GM12878 (cell line): Measurements from ENCODE around the gene CAST.

Experiments
- CTCF ChIP-seq, 3 experiments: IDR thresholded peaks in 2 of 3; conservative IDR thresholded peaks in 1 of 3; 2 replicates each; pipeline ENCODE4 v1.5.1; 2011; ENCODE audit warnings: low read depth in 3 of 3, low read length in 3 of 3, mild to moderate bottlenecking in 3 of 3, control low read depth in 2 of 3, moderate library complexity in 2 of 3, inconsistent platforms in 1 of 3, mixed read lengths in 1 of 3; ENCODE audit not compliant: control insufficient read depth in 2 of 3, insufficient read depth in 1 of 3; ENCODE audit errors: extremely low read depth in 1 of 3
- ELK1 ChIP-seq: IDR thresholded peaks from 2 replicates; pipeline ENCODE4 v1.6.1; 2012; ENCODE audit warnings: low read depth, low read length, improper control_type of control experiment
- ESRRA ChIP-seq: IDR thresholded peaks from 2 replicates; pipeline ENCODE4 v1.6.1; 2012; ENCODE audit warnings: mild to moderate bottlenecking, low read length, improper control_type of control experiment
- FOS ChIP-seq: IDR thresholded peaks from 3 replicates; pipeline ENCODE4 v1.6.1; 2011; ENCODE audit warnings: borderline replicate concordance; ENCODE audit not compliant: insufficient read length; ENCODE audit errors: extremely low read depth
- FOXK2 ChIP-seq: fragments of 450-650 bp; IDR thresholded peaks from 2 replicates; pipeline ENCODE4 v1.6.1; 2017; ENCODE audit warnings: mild to moderate bottlenecking, moderate library complexity
- GABPA ChIP-seq: IDR thresholded peaks from 2 replicates; pipeline ENCODE4 v1.6.1; 2014; ENCODE audit warnings: antibody characterized with exemption, low read depth, mild to moderate bottlenecking, inconsistent platforms
- MYC ChIP-seq: IDR thresholded peaks from 2 replicates; pipeline ENCODE4 v1.6.1; 2011; ENCODE audit warnings: mild to moderate bottlenecking, low read length, moderate library complexity, inconsistent platforms; ENCODE audit not compliant: insufficient read depth, insufficient replicate concordance, insufficient read length, severe bottlenecking
- POLR2A ChIP-seq: IDR thresholded peaks from 2 replicates; pipeline ENCODE4 v1.6.1; 2011; ENCODE audit warnings: low read depth, mild to moderate bottlenecking, low read length
- POLR2AphosphoS5 ChIP-seq: IDR thresholded peaks from 2 replicates; pipeline ENCODE4 v1.6.1; 2011; ENCODE audit warnings: mild to moderate bottlenecking, low read length, inconsistent platforms
- REST ChIP-seq: IDR thresholded peaks from 2 replicates; pipeline ENCODE4 v1.6.1; 2012; ENCODE audit warnings: mild to moderate bottlenecking, low read depth, low read length
- ZZZ3 ChIP-seq: IDR thresholded peaks from 2 replicates; pipeline ENCODE4 v1.6.1; 2011; ENCODE audit warnings: low read depth; ENCODE audit not compliant: control insufficient read depth, insufficient read length

GRCh38 chr5:96743805-96744204 is 81.6 kb downstream of the CAST start:
- TF ChIP-seq POLR2A (no peak), FOXK2 (no peak), CTCF (IDR thresholded peaks at IDR 0.05 in 2 of 3, conservative IDR thresholded peaks at IDR 0.05 in 1 of 3; ENCODE audit: control insufficient read depth in 2 of 3, extremely low read depth in 1 of 3, insufficient read depth in 1 of 3, low read depth in 3 of 3, low read length in 3 of 3) (no peak), ELK1 (no peak), FOS (no peak), POLR2AphosphoS5 (no peak), MYC (no peak), ZZZ3 (no peak), REST (no peak), GABPA (no peak), ESRRA (no peak)
